GM23338 (cell line): Measurements from ENCODE around the gene SERGEF. TPM values are rescaled to one million over a fixed set of nuclear protein-coding genes. Genes with fewer than 3 reads are reported as not detected.

Experiments
- ATAC-seq: fragments of 200-7000 bp; cut with Tn5 transposase; 3 replicates; pipeline ENCODE4 v1.9.1; 2020
- DNase-seq: peaks from one replicate; pipeline ENCODE4 v3.0.0-alpha.2; 2015; ENCODE audit warnings: low spot score
- H2AFZ ChIP-seq: fragments of 200-600 bp; sonication (generic); 2 replicates; pipeline ENCODE4 v1.8.0; 2016; ENCODE audit warnings: antibody characterized with exemption, mild to moderate bottlenecking, moderate library complexity
- H3F3A ChIP-seq: fragments of 200-600 bp; sonication (generic); replicated peaks from 2 replicates; pipeline ENCODE4 v1.8.0; 2017; ENCODE audit warnings: antibody characterized with exemption, mixed run types, low read depth
- H3K27ac ChIP-seq: fragments of 200-600 bp; sonication (generic); 2 replicates; pipeline ENCODE4 v1.6.1; 2016; ENCODE audit warnings: low read depth
- H3K27me3 ChIP-seq: fragments of 200-600 bp; sonication (generic); 2 replicates; pipeline ENCODE4 v1.8.0; 2016; ENCODE audit warnings: mild to moderate bottlenecking, mixed run types, moderate library complexity; ENCODE audit not compliant: insufficient read depth
- H3K36me3 ChIP-seq: fragments of 200-600 bp; sonication (generic); 2 replicates; pipeline ENCODE4 v1.8.0; 2016; ENCODE audit warnings: mild to moderate bottlenecking; ENCODE audit not compliant: insufficient read depth
- H3K4me1 ChIP-seq: fragments of 200-600 bp; sonication (generic); 2 replicates; pipeline ENCODE4 v1.8.0; 2016; ENCODE audit warnings: mild to moderate bottlenecking, moderate library complexity; ENCODE audit not compliant: insufficient read depth
- H3K4me2 ChIP-seq: fragments of 200-600 bp; sonication (generic); 2 replicates; pipeline ENCODE4 v1.7.1; 2017; ENCODE audit warnings: mixed run types
- H3K4me3 ChIP-seq: fragments of 200-600 bp; sonication (generic); 2 replicates; pipeline ENCODE4 v1.6.1; 2016; ENCODE audit warnings: mixed run types
- H3K79me2 ChIP-seq: fragments of 200-600 bp; sonication (generic); replicated peaks from 2 replicates; pipeline ENCODE4 v1.8.0; 2017; ENCODE audit warnings: mild to moderate bottlenecking; ENCODE audit not compliant: insufficient read depth
- H3K9me2 ChIP-seq: fragments of 200-600 bp; sonication (generic); 2 replicates; pipeline ENCODE4 v1.8.0; 2017; ENCODE audit not compliant: insufficient read depth
- H4K20me1 ChIP-seq: fragments of 200-600 bp; sonication (generic); replicated peaks from 2 replicates; pipeline ENCODE4 v1.8.0; 2017; ENCODE audit warnings: mild to moderate bottlenecking; ENCODE audit not compliant: insufficient read depth
- H3K27ac Mint-ChIP-seq: 2 replicates; pipeline ENCODE4 v1.8.0; 2020; ENCODE audit warnings: inconsistent platforms, mild to moderate bottlenecking, moderate library complexity, mixed read lengths
- H3K27me3 Mint-ChIP-seq: 3 replicates; pipeline ENCODE4 v1.8.0; 2022; ENCODE audit warnings: low read depth, mild to moderate bottlenecking, moderate library complexity, mixed read lengths, inconsistent platforms; ENCODE audit not compliant: insufficient read depth, poor library complexity
- H3K36me3 Mint-ChIP-seq: 3 replicates; pipeline ENCODE4 v1.8.0; 2021; ENCODE audit warnings: low read depth, mild to moderate bottlenecking, inconsistent platforms, moderate library complexity, mixed read lengths
- H3K4me1 Mint-ChIP-seq: 3 replicates; pipeline ENCODE4 v1.8.0; 2020; ENCODE audit warnings: mild to moderate bottlenecking, inconsistent platforms, mixed read lengths
- H3K4me3 Mint-ChIP-seq: 3 replicates; pipeline ENCODE4 v1.8.0; 2021; ENCODE audit warnings: moderate library complexity, mild to moderate bottlenecking, inconsistent platforms, mixed read lengths
- H3K9me3 Mint-ChIP-seq: 3 replicates; pipeline ENCODE4 v1.8.0; 2020; ENCODE audit warnings: moderate library complexity, mild to moderate bottlenecking, inconsistent platforms, mixed read lengths
- ETS1 ChIP-seq: IDR thresholded peaks from 2 replicates; pipeline ENCODE4 v1.6.1; 2016; ENCODE audit warnings: antibody characterized with exemption
- EZH2phosphoT487 ChIP-seq: fragments of 200-600 bp; sonication (generic); IDR thresholded peaks from one replicate; pipeline ENCODE4 v1.8.1; 2018; ENCODE audit warnings: antibody characterized with exemption; ENCODE audit not compliant: unreplicated experiment
- JUNB ChIP-seq: IDR thresholded peaks from one replicate; pipeline ENCODE4 v1.6.1; 2016; ENCODE audit warnings: antibody characterized with exemption; ENCODE audit not compliant: unreplicated experiment
- ZNF331 ChIP-seq: fragments of 250-450 bp; sonication (Bioruptor Pico); IDR thresholded peaks from 2 replicates; pipeline ENCODE4 v1.5.0; 2020; ENCODE audit warnings: low read depth, mild to moderate bottlenecking, moderate library complexity
- polyA plus RNA-seq: library from polyadenylated mRNA; unstranded; fragments of >200 nt; fragmentation: Nextera tagmentation; extraction: Ambion mirVana; gene quantifications from 2 replicates; pipeline ENCODE4 v1.2.1, GENCODE V29; 2016
- total RNA-seq: library from RNA; depleted of rRNA; stranded (reverse); fragments of >200 nt; shearing (Covaris generic); gene quantifications from 2 replicates; pipeline ENCODE4 v1.2.3, GENCODE V29; 2014
- TF ChIP-seq, protein P1 (sequence below): fragments of 250-450 bp; sonication (Bioruptor Pico); IDR thresholded peaks from 2 replicates; pipeline ENCODE4 v1.5.0; 2020; ENCODE audit warnings: mild to moderate bottlenecking, moderate library complexity

Gene SERGEF
- total and polyA plus RNA-seq, 2 experiments from 2014 or later, result 24.2 to 27.9 TPM

- TF ChIP-seq, protein P1, sequence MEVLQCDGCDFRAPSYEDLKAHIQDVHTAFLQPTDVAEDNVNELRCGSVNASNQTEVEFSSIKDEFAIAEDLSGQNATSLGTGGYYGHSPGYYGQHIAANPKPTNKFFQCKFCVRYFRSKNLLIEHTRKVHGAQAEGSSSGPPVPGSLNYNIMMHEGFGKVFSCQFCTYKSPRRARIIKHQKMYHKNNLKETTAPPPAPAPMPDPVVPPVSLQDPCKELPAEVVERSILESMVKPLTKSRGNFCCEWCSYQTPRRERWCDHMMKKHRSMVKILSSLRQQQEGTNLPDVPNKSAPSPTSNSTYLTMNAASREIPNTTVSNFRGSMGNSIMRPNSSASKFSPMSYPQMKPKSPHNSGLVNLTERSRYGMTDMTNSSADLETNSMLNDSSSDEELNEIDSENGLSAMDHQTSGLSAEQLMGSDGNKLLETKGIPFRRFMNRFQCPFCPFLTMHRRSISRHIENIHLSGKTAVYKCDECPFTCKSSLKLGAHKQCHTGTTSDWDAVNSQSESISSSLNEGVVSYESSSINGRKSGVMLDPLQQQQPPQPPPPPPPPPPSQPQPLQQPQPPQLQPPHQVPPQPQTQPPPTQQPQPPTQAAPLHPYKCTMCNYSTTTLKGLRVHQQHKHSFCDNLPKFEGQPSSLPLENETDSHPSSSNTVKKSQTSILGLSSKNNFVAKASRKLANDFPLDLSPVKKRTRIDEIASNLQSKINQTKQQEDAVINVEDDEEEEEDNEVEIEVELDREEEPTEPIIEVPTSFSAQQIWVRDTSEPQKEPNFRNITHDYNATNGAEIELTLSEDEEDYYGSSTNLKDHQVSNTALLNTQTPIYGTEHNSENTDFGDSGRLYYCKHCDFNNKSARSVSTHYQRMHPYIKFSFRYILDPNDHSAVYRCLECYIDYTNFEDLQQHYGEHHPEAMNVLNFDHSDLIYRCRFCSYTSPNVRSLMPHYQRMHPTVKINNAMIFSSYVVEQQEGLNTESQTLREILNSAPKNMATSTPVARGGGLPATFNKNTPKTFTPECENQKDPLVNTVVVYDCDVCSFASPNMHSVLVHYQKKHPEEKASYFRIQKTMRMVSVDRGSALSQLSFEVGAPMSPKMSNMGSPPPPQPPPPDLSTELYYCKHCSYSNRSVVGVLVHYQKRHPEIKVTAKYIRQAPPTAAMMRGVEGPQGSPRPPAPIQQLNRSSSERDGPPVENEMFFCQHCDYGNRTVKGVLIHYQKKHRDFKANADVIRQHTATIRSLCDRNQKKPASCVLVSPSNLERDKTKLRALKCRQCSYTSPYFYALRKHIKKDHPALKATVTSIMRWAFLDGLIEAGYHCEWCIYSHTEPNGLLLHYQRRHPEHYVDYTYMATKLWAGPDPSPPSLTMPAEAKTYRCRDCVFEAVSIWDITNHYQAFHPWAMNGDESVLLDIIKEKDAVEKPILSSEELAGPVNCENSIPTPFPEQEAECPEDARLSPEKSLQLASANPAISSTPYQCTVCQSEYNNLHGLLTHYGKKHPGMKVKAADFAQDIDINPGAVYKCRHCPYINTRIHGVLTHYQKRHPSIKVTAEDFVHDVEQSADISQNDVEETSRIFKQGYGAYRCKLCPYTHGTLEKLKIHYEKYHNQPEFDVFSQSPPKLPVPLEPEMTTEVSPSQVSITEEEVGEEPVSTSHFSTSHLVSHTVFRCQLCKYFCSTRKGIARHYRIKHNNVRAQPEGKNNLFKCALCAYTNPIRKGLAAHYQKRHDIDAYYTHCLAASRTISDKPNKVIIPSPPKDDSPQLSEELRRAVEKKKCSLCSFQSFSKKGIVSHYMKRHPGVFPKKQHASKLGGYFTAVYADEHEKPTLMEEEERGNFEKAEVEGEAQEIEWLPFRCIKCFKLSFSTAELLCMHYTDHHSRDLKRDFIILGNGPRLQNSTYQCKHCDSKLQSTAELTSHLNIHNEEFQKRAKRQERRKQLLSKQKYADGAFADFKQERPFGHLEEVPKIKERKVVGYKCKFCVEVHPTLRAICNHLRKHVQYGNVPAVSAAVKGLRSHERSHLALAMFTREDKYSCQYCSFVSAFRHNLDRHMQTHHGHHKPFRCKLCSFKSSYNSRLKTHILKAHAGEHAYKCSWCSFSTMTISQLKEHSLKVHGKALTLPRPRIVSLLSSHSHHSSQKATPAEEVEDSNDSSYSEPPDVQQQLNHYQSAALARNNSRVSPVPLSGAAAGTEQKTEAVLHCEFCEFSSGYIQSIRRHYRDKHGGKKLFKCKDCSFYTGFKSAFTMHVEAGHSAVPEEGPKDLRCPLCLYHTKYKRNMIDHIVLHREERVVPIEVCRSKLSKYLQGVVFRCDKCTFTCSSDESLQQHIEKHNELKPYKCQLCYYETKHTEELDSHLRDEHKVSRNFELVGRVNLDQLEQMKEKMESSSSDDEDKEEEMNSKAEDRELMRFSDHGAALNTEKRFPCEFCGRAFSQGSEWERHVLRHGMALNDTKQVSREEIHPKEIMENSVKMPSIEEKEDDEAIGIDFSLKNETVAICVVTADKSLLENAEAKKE (CRISPR knock-in tag), result no peak
- no peak for TF ChIP-seq ETS1
- no peak for TF ChIP-seq EZH2phosphoT487
- TF ChIP-seq ZNF331, result no peak
- TF ChIP-seq JUNB, result no peak
- H3K36me3 Mint-ChIP-seq, result no peaks in the 10 kb centered on the region
- H3K27me3 ChIP-seq, result no peaks in the 10 kb centered on the region
- H3F3A ChIP-seq, result no peaks in the 10 kb centered on the region
- no peak overlapping the region for H3K27ac ChIP-seq
- H2AFZ ChIP-seq, result no peak overlapping the region
- H3K9me3 Mint-ChIP-seq, result no peaks in the 10 kb centered on the region
- peaks cover 4% of the 10 kb centered on the region; the same call in 1 of the 2 replicates for H3K4me1 ChIP-seq
- no peak overlapping the region for H3K4me3 Mint-ChIP-seq
- H3K27ac Mint-ChIP-seq, result no peak overlapping the region
- peak; percentile 78 for DNase-seq
- H3K4me2 ChIP-seq, result peak overlapping the region; percentile 10; the same call in 1 of the 2 replicates
- no peak overlapping the region for H3K4me3 ChIP-seq
- H3K27me3 Mint-ChIP-seq, result no peaks in the 10 kb centered on the region
- H3K79me2 ChIP-seq, result no peaks in the 10 kb centered on the region
- peaks cover 20% of the 10 kb centered on the region; the same call in 2 of the 3 replicates for H3K4me1 Mint-ChIP-seq
- H3K36me3 ChIP-seq, result no peaks in the 10 kb centered on the region
- ATAC-seq, result peak; percentile 80
- no peaks in the 10 kb centered on the region; the same call in 1 of the 2 replicates for H4K20me1 ChIP-seq
- no peaks in the 10 kb centered on the region for H3K9me2 ChIP-seq
These were observed 125.1 kb downstream of the SERGEF start for GRCh38 chr11:17887779-17888178.
